DND-41 (cell line): ENCODE results near the gene KRTAP10-9.

Source experiments
- EZH2 ChIP-seq: IDR thresholded peaks from 3 replicates; pipeline ENCODE4 v1.6.1; 2012; ENCODE audit warnings: borderline replicate concordance, low read depth, mild to moderate bottlenecking, moderate library complexity, low read length, inconsistent platforms; ENCODE audit not compliant: severe bottlenecking
- TF ChIP-seq, protein P1 (sequence below): IDR thresholded peaks from 2 replicates; pipeline ENCODE4 v1.5.1; 2012; ENCODE audit warnings: borderline replicate concordance, low read length, moderate library complexity, mild to moderate bottlenecking; ENCODE audit not compliant: poor library complexity, severe bottlenecking; ENCODE audit errors: extremely low read depth

DNA sequence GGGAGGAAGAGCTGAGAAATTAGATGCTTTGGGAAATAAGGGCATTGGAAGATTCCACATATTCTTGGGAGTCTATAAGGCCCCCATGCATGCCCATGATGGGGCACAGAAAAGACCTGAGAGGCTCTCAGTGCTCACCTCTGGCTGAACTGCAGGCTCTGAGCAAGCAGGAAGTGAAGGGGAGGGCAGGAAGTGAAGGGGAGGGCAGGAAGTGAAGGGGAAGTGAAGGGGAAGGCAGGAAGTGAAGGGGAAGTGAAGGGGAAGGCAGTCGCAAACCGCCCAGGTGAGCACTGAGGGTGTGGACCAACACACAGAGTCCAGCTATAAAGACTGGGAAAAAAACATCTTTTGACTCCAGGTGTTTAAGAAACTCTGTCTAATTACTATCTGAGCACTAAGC, 3.5 kb downstream of the KRTAP10-9 start:
- TF ChIP-seq, protein P1, sequence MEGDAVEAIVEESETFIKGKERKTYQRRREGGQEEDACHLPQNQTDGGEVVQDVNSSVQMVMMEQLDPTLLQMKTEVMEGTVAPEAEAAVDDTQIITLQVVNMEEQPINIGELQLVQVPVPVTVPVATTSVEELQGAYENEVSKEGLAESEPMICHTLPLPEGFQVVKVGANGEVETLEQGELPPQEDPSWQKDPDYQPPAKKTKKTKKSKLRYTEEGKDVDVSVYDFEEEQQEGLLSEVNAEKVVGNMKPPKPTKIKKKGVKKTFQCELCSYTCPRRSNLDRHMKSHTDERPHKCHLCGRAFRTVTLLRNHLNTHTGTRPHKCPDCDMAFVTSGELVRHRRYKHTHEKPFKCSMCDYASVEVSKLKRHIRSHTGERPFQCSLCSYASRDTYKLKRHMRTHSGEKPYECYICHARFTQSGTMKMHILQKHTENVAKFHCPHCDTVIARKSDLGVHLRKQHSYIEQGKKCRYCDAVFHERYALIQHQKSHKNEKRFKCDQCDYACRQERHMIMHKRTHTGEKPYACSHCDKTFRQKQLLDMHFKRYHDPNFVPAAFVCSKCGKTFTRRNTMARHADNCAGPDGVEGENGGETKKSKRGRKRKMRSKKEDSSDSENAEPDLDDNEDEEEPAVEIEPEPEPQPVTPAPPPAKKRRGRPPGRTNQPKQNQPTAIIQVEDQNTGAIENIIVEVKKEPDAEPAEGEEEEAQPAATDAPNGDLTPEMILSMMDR = no peak
- no peak for TF ChIP-seq EZH2
